Activated CD4-positive, alpha-beta T cell treated with anti-CD3 and anti-CD28 coated beads, Interleukin-2, Interleukin-6, amounts not matched to agents 100 ng/mL and 50 ng/mL, durations not matched to agents 16 hours and 8 hours (primary cell): ENCODE measurements around the gene CASP2.
"Not testable (repeated sequence)": the region's sequence is repeated elsewhere in the genome, so short reads cannot be mapped to it uniquely, and the experiment has no call there.

Experiments used
- DNase-seq: peaks from one replicate; pipeline ENCODE4 v3.0.0-alpha.2; 2020

CASP2 gene

DNA sequence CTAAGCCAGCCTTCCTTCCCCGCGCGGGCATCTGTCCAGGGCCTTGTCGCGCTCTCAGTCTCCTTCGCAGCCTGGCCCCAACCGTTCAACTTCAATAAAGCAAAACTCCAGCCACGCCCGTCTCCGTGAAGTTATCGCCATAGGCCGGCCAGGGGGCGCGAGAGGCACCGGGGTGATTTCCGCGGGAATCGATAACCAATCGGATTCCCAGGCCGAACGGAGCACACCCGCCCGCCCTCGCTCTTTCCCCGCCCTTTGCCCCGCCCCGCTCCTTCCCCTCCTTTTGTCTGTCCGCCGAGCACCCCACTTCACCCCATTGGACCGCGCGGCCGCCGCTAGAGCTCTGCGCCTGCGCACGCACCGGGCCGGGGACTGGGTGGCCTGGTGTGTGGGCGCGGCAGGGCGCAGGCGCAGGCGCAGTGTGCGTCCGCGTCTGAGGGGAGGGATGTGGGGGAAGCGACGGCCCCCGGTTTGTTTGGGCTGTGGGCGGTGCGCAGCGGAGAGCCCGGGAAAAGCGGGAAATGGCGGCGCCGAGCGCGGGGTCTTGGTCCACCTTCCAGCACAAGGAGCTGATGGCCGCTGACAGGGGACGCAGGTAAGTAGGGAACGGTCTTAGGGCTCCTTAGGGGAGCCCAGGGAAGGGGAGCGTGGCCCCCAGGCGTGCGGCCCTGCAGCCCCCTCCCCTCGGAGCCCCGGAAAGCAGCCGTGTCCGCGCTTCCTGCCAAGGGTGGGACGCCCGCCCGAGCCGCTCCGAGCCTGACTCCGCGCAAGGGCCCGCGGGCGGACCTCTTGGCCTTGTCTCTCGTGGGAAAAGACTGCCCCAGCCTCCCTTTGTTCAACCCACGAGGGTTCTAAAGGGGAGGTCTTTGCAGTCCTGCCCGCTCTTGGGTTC, at the start of gene CASP2:
Gene CASP2, plus strand, starts transcription at position 417 of the 892 bp plus-strand sequence. Its CDS starts 105 bp downstream, at position 522.
- DNase-seq, result peak; percentile 100

GRCh38 chr7:143239813-143240212, 48.3 kb upstream of the CASP2 start:
- DNase-seq, result no peak

DNA sequence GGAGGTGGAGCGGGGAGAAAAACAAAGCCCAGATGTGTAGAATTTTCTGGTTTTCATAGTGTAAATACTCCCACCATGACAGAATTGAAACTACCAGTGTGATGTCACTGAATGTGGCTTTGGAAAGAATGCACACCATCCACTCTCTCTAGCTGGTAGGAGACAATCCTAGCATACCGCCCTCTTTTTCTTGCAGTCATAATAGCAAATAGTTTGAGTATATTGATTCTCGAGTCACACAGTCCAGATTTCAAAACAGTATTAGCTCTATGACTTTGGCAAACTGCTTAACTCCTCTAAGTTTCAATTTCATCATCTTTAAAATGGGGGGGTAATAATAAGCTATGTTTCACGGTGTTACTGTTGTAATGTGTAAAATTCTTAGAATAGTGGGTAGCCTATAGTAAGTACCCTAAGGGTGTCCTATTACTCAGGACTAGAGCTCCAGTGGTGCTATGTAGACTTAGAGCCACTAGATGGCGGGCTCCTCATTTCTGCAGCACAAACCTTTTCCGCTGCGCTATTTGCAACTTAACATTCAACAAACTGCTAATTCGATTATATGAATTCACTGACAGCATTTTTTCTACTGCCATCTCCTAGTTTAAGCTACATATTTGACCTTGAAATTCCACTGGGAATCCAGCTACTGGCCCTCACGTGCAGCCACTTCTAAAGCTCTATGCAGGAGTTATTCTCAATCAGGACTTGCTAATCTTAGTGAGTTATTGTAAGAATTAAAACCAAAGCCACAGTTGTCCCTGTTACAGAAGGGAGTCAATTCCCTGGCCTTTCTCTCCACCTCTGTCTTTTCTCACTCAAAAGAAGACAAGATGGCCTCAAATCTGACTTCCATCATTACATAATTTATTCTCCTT, 47.6 kb upstream of the CASP2 start:
- DNase-seq, result peak; percentile 83

GRCh38 chr7:143242306-143242705, 45.8 kb upstream of the CASP2 start:
- no peak for DNase-seq

DNA sequence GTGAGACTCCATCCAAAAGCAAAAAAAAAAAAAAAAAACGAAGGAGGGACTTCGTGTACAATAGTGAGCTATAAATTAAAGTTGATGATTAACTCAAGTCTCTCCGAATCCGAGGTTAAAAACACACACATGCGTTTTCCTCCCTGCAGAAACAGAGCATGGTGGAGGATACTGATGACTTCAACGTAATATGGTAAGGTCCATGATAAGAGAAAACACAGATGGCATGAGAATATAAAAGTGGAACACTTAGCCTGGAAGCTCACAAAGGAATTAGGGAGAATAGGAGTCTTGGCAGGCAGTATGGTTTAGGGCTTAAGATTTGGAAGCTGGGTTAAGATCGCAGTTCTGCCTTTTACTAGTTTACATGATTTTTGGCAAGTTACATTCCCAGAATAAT, 45.0 kb upstream of the CASP2 start:
- DNase-seq, result no peak

- DNase-seq, result no peak
These were observed 44.5 kb upstream of the CASP2 start for GRCh38 chr7:143243614-143244013.

- no peak for DNase-seq
These were observed 43.8 kb upstream of the CASP2 start for GRCh38 chr7:143244321-143244720.

GRCh38 chr7:143245123-143245522, 43.0 kb upstream of the CASP2 start:
- peak; percentile 72 for DNase-seq

DNA sequence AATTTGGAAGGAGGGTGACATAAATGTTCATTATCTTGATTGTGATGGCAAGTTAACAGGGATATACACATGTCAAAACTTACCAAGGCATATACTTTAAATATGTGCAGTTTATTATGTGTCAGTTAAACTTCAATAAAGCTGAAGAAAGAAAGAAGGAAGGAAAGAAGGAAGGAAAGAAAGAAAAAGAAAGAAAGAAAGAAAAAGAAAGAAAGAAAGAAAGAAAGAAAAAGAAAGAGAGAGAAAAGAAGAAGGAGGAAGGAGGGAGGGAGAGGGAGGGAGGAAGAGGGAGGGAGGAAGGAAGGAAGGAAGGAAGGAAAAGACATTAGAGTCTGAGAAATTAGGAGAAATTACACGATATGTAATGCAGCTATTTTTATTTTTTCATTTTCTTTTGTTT, 40.8 kb upstream of the CASP2 start:
- no peak for DNase-seq

DNA sequence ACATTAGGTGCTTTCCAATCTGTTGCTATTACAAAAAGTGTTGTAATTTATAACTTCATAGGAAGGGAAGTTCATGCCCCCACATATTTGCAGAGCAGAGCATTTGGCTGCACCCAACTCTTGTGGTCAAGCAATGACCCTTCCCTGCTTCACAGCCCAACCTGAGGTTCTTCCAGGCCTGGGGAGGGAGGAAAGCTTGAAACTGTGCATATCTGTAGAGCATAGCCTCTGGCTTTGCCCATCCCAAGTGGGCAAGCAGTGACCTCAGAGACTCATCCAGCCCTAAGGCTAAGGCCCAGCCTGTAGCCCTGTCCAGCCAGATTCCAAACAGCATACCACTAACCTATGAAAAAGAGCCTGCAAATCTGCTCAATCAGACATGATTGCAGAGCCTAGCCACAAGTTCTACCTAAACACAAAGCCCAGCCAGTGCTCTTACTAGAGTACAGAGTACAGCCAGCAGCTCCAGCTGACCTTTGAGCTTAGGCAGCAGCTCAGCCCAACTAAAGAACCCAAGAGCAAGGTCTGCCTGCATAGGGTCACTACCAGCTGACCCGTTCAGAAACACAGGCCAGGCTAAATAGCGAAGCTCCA, 39.3 kb upstream of the CASP2 start:
- no peak for DNase-seq

GRCh38 chr7:143250199-143250598, 38.0 kb upstream of the CASP2 start:
- no peak for DNase-seq

DNA sequence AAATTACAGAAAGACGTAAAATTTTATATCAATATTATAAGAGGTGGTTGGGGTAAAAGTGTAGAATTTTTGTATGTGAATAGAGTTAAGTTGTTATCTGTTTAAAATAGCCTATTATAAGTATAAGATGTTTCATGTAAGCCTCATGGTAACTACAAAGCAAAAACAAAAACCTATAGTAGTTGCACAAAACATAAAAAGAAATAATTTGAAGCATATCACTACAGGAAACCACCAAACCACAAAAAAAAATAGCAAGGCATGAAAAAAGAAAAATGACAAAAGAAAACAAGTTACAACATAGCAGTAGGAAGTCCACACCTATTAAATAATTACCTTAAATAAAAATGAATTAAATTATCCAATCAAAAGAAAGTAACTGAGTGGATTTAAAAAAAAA, 37.3 kb upstream of the CASP2 start:
- no peak for DNase-seq

DNA sequence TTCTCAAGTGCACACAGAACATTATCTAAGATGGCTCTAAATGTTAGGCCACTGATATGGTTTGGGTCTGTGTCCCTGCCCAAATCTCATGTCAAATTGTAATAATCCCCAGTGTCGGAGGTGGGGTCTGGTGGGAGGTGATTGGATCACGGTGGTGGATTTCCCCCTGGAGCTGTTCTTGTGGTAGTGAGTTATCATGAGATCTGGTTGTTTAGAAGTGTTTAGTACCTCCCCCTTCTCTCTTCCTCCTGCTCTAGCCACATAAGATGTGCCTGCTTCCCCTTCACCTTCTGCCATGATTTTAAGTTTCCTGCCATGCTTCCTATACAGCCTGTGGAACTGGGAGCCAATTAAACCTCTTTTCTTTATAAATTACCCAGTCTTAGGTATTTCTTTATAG, 36.1 kb upstream of the CASP2 start:
- DNase-seq, result no peak

GRCh38 chr7:143255564-143255963, 32.6 kb upstream of the CASP2 start:
- no peak for DNase-seq

- DNase-seq, result no peak
These were observed 31.8 kb upstream of the CASP2 start for GRCh38 chr7:143256325-143256724.

- DNase-seq, result no peak
These were observed 31.2 kb upstream of the CASP2 start for GRCh38 chr7:143256932-143257331.

DNA sequence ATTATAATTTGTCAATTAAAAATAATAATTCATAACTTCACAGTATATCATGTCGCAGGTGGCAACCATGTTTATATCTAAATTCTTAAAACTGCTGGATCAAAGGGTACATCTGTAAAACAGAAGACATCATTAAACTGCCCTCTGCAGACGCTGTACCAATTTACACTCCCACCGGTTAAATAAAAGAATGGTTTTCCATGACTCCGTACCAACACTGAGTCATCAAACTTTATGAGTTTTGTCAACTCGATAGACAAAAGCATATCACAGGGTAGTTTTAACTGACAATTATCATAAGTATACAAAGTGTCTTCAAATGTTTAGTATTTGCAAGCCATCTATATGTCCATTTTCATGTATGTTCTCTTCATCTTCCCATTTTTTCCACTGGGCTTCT, 30.6 kb upstream of the CASP2 start:
- no peak for DNase-seq

DNA sequence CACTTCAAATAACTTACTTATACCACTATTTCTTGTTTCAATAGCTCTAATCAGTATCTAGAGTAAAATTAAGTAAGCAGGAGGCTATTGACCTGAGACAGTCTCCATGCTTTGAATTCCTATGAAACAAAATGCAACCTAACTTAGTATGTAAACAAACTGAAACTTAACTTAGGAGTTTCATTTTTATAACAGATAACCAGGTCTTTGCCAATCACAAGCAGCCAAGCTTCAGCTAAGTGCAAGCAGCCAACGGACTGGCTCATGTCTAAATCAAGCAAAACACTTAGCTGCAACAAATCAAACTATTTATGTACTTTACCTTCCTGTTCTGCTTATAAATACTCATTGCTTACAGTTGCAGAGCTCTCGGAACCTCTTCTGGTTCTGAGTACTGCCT, 29.3 kb upstream of the CASP2 start:
- peak; percentile 61 for DNase-seq

DNA sequence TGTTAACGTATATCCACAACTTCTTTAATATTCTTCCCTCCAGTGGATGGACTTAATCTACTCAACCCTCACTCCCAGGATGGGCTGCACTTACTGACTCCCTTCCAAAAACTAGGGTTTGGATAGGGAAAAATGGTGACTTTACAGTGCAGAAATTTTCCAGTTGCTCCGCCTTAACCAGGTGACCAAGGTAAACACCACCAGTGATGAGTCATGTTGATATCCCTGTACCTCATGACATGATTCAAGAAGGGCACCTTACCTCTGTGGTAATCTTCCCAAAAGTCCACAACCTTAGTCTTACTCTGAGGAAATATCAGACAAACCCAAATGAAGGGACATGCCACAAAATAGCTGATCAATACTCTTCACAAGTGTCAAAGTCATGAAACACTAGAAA, 28.4 kb upstream of the CASP2 start:
- no peak for DNase-seq

DNA sequence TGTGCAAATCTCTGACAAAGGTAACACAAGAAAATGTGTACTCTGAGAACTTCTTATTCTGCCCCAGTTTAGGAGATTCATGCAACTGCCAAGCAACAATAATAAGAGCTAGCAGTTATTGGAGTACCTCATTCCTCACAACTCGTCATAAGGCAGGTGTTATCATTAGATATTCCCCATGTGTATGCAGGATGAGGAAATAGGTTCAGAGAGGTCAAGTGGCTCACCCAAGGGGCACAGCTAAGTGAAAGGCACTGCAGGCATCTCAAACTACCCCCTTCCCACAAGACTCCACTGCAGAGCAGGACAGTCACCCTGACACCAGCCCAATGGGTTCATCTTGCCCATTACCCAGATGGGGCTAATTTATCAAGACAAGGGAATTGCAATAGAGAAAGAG, 26.2 kb upstream of the CASP2 start:
- no peak for DNase-seq

DNA sequence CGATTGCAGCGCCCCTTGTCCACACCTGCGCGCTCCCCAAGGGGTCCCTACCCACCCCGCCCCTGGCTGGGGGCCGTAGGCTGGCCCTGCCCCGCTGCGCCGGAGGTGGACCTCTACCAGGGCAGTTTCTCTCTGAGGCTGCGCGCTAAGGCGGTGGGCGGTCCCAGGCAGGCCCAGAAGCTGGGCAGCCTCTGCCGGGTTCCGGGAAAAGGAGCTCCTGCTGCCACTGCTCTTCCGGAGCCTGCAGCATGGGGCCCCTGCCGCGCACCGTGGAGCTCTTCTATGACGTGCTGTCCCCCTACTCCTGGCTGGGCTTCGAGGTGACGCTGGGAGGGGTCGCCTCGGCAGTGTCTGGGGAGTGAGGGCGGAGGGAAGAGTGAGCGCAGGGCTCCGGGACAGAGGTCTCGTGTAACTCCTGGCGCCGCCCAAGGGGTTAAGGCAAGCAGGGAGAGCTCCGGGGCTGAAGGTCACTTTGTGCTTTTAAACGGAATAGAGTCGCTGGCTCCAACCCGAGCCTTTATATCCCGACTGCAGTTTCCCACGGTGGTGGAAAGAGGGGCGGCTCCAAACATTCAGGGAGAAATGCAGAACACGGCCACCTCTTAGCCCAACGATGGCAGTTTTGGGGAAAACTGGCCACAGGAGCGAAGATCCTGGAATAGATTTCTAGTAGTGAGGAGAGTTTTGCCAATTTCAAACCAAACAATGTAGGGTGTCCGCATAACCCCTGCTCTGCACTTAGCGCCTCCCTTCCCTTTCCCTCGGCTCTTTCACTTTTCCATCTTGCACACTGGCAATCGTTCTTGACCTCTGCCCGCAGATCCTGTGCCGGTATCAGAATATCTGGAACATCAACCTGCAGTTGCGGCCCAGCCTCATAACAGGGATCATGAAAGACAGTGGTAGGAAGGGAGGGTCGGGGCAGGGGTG, 24.6 kb upstream of the CASP2 start, which contains the start of gene GSTK1:
Gene GSTK1, plus strand, starts transcription at position 176 of the 930 bp plus-strand sequence. Its CDS starts 73 bp downstream, at position 249.
- peak; percentile 90 for DNase-seq

DNA sequence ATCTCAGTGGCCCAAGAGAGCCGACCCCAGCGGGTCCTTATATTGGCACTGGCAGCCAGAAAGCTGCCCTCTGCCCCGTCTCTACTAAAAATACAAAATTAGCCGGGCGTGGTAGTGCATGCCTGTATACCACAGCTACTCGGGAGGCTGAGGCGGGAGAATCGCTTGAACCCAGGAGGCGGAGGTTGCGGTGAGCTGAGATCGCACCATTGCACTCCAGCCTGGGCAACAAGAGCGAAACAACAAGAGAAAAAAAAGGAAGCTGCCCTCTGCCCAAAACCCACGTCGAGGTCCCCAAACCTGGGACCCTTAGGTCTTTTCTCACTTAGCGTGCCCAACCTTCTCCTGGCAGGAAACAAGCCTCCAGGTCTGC, 24.0 kb upstream of the CASP2 start:
- not testable (repeated sequence) for DNase-seq
